ENCODE results near the gene PGAM2. TPM values are rescaled to one million over a fixed set of nuclear protein-coding genes. Genes with fewer than 3 reads are reported as not detected.

The PGAM2 gene
- total RNA-seq, 1 experiment from 2014 or later: 0.27 TPM

DNA sequence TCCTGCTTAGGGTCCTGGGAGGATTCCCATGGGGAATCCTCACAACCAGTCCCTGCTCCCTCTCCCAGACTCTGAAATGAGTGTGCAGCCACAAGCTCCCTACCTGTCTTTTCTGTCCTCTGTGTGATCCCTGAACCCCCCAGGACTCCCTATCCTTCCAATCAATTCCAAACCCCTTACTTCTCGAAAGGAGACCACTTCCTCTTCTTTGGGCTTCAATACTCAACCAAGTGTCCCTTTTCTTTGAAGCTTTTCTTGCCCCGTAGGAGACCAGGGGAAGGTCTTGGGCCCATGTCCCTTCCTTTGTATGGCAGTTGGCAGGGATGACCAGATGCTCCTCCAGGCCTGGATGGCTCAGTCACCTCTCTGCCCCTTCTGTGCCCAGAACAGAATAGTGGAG is 40.5 kb upstream of the PGAM2 start:
- no peak for DNase-seq (ENCODE audit: low read depth, low spot score)
- H2AFZ ChIP-seq (ENCODE audit: low read depth, low read length, poor library complexity, severe bottlenecking): no peak overlapping the region
- H3K27me3 ChIP-seq (ENCODE audit: insufficient read depth, low read length): no peaks in the 10 kb centered on the region
- H3K4me3 ChIP-seq (replicated peaks in 1 of 2; ENCODE audit: low read depth in 1 of 2, low read length in 2 of 2): no peak overlapping the region
- no TSS peak for BruUV-seq (replicated peaks)
- H3K27ac ChIP-seq (ENCODE audit: low read depth, low read length): no peak overlapping the region
- RAD21 ChIA-PET (ENCODE audit: low non-redundant PET in 1 of 2, low total read pairs in 2 of 2, uncharacterized antibody in 2 of 2, unreplicated experiment in 2 of 2): no interaction called here
- H3K4me2 ChIP-seq (ENCODE audit: low read length): no peak overlapping the region
- peaks cover 0 to 6% of the 10 kb centered on the region in 2 experiments; a peak in 2 of 4 replicates for H3K4me1 ChIP-seq (ENCODE audit: control insufficient read depth in 1 of 2, insufficient read depth in 2 of 2, low read length in 2 of 2)
- no peaks in the 10 kb centered on the region for H3K9me3 ChIP-seq (ENCODE audit: control insufficient read depth in 1 of 2, insufficient read depth in 1 of 2, low read depth in 1 of 2, low read length in 2 of 2)
- CTCF ChIA-PET: no interaction called here
- no peaks in the 10 kb centered on the region for H3K79me2 ChIP-seq (ENCODE audit: insufficient read depth, low read length)
- no peaks in the 10 kb centered on the region for H4K20me1 ChIP-seq (ENCODE audit: insufficient read depth)
- no peaks in the 10 kb centered on the region for H3K9me2 ChIP-seq (ENCODE audit: insufficient read depth)
- no peak overlapping the region for H3K9ac ChIP-seq (ENCODE audit: low read length)
- no peak for TF ChIP-seq SP1 (IDR thresholded peaks at IDR 0.05; ENCODE audit: low read depth)
- TF ChIP-seq, protein P1, sequence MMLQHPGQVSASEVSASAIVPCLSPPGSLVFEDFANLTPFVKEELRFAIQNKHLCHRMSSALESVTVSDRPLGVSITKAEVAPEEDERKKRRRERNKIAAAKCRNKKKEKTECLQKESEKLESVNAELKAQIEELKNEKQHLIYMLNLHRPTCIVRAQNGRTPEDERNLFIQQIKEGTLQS (IDR thresholded peaks at IDR 0.05): no peak
- TF ChIP-seq EZH2phosphoT487 (IDR thresholded peaks at IDR 0.05; ENCODE audit: borderline replicate concordance): no peak
- TF ChIP-seq CEBPB (IDR thresholded peaks at IDR 0.05; ENCODE audit: low read depth): no peak
- no peak for TF ChIP-seq EZH2 (IDR thresholded peaks at IDR 0.05)
- TF ChIP-seq CTCF (IDR thresholded peaks at IDR 0.05 in 2 of 3, conservative IDR thresholded peaks at IDR 0.05 in 1 of 3; ENCODE audit: borderline replicate concordance in 1 of 3, insufficient read depth in 1 of 3, low read depth in 2 of 3, low read length in 2 of 3): no peak
- no peak for TF ChIP-seq RAD21 (IDR thresholded peaks at IDR 0.05; ENCODE audit: low read depth)
- no peak for TF ChIP-seq POLR2A (IDR thresholded peaks at IDR 0.05; ENCODE audit: borderline replicate concordance, extremely low read depth, insufficient read depth, insufficient read length)
- TF ChIP-seq MAX (IDR thresholded peaks at IDR 0.05): no peak
- no peak for TF ChIP-seq CBX3 (IDR thresholded peaks at IDR 0.05; ENCODE audit: low read depth)
- no peak for TF ChIP-seq ZNF274 (IDR thresholded peaks at IDR 0.05; ENCODE audit: low read depth, low read length)
- no peak for TF ChIP-seq FOSL1 (IDR thresholded peaks at IDR 0.05; ENCODE audit: low read depth)
- no peak for TF ChIP-seq TCF7L2 (IDR thresholded peaks at IDR 0.05; ENCODE audit: borderline replicate concordance, extremely low read depth, insufficient read depth, insufficient read length)
- TF ChIP-seq REST (IDR thresholded peaks at IDR 0.05; ENCODE audit: low read depth): no peak
- TF ChIP-seq JUND (IDR thresholded peaks at IDR 0.05): no peak
- no peak for TF ChIP-seq ZFX (IDR thresholded peaks at IDR 0.05)
- no peak for TF ChIP-seq YY1 (IDR thresholded peaks at IDR 0.05; ENCODE audit: extremely low read depth, insufficient replicate concordance, low read depth, low read length)
- TF ChIP-seq ELF1 (IDR thresholded peaks at IDR 0.05; ENCODE audit: borderline replicate concordance, low read depth): no peak
- no peak for TF ChIP-seq SIN3A (IDR thresholded peaks at IDR 0.05; ENCODE audit: low read depth)
- no peak for TF ChIP-seq POLR2AphosphoS5 (IDR thresholded peaks at IDR 0.05; ENCODE audit: low read depth, low read length)
- POLR2A ChIA-PET: no interaction called here
- ATAC-seq: no peak
- intact Hi-C loops (cut with micrococcal nuclease): no loop called here
- H3K36me3 ChIP-seq (ENCODE audit: control insufficient read depth in 1 of 2, insufficient read depth in 2 of 2, low read length in 2 of 2): no peaks in the 10 kb centered on the region

Data from HCT116 (cell line).